GM18870 (cell line): ENCODE data around the gene RPL7A.
"Not testable (repeated sequence)": the region's sequence is repeated elsewhere in the genome, so short reads cannot be mapped to it uniquely, and the experiment has no call there.

Experiments
- ATAC-seq: cut with Tn5 transposase; IDR thresholded peaks from one replicate; pipeline ENCODE4 v1.9.1; 2021; ENCODE audit warnings: moderate library complexity; ENCODE audit not compliant: unreplicated experiment

RPL7A gene

DNA sequence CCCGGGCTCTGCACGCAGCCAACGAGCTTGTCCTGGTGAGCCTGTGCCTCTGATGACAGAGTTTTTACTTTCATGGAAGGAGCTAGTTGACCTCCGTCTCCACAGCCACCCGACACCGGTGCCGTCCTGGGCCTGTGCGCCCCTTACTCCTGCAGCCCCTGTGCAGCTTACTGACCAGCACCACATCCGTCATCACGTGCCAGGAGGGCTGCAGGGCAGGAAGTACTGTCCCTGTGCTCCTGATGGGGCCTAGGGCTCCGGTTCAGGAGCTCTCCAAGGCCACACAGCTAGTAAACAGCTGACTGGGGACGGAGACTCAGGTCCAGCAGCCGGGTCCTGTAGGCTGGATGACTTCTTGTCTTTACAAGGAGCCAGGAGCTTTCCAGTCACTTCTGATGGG, 38.3 kb downstream of the RPL7A start:
- no peak for ATAC-seq

DNA sequence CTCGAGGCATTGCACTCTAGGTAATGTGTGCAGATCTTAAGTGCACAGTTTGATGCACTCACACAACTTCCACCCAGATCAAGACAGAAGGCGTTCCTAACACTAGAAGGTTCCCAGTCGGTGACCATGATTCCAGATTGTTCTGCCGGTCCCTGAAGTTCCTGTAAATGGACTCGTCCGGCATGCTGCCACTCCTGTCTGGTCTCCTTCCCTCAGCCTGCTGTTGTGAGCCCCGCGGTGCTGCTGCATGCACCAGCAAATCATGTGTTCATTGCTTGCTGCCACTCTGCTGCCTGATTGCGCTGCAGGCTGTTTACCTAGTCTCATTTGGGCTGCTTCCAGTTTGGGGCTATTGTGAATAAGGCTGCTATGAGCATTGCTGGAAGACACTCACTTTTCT, 39.7 kb downstream of the RPL7A start:
- ATAC-seq, result no peak

DNA sequence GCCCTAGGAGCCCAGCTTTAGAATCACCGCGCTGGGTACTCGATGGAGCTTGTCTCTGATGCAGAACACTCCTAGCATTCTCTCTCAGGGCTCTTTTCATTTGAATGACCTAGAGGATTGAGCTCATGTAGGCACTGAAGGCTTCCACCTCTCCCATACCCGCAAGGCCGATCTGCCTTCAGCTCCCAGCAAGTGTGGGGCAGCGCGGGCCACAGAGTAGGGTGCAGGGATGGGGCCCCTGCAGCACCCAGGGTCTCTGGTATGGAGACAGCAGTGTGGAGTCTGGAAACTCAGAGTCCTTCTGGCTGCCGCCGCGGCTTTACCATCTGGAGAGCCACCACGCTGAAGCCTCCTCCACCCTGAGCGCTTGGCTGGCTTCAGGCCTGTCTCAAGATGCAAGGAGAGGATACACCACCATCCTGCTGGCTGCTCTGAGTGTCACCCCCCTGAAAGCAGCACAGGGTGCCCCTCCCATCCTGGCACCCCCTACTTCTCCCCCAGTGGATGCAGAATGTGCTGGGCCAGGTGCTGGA, 41.1 kb downstream of the RPL7A start:
- no peak for ATAC-seq

DNA sequence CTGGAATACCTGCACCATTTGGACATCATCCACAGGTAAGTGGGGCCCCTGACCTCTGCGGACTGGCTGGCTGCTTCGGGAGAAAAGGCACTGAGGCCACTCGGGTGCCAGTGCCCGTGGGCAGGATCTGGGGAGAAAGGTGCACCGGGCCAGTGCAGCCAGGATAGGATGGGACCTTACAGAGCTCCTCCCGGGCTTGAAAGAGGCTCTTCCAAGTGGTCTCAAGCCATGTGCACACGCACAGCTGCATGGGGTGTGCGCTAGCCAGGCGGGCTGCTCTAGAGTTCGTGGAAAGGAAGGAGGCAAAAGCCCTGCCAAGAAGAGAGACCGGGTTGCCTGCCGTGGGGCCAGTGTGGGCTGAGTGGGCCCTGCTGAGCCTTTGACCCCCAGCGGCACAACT, 41.5 kb downstream of the RPL7A start:
- no peak for ATAC-seq

DNA sequence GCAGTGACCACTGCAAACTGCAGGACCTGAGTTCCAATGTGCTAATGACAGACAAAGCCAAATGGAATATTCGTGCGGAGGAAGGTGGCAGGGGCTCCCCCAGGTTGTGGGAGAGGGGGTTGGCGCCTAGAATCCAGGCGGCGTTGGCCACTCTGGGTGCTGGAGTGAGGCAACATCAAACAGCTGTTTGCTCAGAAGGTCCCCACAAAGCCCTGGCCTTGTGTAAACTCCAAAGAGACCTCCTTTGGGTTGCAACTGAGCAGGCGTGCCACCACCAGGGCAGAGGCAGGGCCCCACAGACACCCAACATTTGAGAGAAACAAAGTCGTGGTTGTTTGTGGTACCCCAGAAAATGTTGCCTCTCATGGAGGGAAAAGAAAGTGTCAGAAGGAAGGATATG, 42.7 kb downstream of the RPL7A start:
- ATAC-seq, result no peak

DNA sequence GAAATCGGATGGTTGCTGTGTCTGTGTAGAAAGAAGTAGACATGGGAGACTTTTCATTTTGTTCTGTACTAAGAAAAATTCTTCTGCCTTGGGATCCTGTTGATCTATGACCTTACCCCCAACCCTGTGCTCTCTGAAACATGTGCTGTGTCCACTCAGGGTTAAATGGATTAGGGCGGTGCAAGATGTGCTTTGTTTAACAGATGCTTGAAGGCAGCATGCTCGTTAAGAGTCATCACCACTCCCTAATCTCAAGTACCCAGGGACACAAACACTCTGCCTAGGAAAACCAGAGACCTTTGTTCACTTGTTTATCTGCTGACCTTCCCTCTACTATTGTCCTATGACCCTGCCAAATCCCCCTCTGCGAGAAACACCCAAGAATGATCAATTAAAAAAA, 43.4 kb downstream of the RPL7A start:
- ATAC-seq, result not testable (repeated sequence)

DNA sequence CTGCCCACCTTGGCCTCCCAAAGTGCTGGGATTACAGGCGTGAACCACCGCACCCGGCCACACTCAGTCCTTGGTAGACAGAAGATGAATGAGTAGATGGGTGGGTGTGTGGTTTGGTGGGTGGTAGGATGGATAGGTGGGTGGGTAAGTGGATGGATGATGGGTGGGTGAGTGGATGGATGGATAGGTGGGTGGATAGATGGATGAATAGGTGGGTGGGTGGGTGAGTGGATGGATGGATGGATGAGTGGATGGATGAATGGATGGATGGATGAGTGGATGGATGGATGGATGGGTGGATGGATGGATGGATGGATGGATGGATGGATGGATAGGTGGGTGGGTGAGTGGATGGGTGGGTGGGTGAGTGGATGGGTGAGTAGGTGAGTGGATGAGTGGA, 44.3 kb downstream of the RPL7A start:
- not testable (repeated sequence) for ATAC-seq

DNA sequence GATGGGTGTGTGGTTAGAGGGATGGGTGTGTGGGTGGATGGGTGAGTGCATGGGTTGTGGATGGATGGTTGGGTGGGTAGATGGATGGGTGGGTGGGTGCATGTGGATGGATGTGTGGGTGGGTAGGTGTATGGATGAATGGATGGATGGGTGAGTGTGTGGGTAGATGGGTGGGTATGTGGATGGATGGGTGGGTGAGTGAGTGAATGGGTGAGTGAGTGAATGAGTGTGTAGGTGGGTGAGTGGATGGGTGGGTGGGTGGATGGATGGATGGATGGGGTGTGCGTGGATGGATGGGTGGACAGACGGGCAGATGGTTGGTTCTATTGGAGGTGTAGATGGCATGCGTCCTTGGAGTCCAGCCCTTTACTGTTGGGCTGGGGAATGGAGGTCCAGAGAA, 45.4 kb downstream of the RPL7A start:
- ATAC-seq, result no peak

DNA sequence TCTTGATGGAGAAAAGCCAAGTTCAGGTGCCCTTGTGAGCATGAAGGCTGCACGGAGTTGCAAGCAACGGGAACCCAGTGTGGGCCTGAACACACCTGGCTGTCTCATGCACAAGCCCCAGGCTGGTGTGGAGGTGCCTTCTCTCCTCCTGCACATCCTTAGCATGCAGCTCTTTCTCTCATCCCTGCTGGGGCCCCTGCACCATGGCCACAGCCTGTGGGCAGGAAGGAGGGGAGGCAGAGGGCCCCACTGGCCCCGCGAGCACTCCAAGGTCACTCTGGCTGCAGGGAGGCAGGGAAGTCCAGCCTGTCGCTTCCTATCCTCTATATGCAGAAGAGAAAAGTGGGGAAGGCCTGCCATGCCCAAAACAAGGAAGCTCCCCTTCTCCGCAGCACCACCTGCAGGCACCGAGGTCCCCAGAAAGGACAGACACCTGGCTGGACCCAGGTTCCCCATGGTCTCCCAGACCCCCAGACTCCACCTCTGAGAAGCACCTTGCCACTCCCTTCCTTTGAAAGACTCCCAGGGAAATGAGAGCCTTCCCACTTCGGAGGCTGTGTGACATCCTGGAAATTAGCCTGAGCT, 46.8 kb downstream of the RPL7A start:
- no peak for ATAC-seq

DNA sequence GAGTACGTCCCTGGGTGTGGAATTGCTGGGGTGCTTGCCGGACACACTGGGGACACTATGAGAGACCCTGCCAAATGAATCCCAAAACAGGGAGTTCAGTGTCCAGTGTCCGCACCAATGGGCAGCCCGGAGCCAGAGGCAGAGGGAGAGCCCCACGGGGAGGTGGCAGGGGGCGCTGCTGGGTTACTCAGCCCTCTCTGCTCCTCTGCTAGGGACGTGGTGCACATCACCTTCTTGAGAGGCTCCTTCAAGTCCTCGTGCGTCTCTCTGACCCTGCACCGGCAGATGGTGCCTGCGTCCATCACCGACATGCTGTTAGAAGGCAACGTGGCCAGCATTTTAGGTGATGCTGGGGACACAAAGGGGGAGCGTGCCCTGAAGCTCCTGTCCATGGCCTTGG, 48.9 kb downstream of the RPL7A start:
- ATAC-seq, result no peak

DNA sequence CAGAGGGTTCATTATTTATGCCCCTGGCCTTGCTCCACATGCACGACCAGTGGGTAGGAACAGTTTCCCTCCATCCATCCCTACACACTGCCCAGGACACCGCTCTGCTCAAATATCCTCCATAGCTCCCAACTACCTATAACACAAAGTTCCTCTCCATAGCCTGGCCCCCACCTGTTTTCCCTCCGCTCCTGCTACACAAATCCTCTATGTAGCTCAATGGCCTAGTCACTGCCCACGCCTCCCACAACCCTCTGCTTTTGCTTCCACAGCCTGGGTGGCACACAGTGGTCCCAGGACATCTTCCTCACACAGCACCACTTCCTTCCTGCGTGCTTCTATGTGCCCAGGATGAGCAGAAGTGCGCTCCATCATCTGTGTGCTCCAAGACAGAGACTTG, 49.4 kb downstream of the RPL7A start:
- ATAC-seq, result no peak

DNA sequence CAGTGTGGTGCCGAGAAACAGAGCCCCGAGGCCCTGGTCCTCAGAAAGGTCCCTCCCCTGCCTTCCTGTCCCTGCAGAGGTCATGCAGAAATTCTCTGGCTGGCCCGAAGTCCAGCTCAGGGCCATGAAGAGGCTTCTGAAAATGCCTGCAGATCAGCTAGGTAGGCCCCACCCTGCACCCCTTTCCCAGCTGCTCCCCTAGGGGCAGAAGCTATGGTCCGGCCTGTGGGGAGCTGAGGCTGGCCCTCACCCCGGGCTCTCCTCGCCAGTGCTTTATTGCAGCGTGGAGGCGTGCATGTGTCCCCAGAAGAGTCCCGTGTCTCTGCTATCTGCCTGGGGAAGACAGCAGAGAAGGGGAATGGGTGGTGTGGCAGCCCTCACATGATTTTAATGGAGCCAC, 49.9 kb downstream of the RPL7A start:
- no peak for ATAC-seq

DNA sequence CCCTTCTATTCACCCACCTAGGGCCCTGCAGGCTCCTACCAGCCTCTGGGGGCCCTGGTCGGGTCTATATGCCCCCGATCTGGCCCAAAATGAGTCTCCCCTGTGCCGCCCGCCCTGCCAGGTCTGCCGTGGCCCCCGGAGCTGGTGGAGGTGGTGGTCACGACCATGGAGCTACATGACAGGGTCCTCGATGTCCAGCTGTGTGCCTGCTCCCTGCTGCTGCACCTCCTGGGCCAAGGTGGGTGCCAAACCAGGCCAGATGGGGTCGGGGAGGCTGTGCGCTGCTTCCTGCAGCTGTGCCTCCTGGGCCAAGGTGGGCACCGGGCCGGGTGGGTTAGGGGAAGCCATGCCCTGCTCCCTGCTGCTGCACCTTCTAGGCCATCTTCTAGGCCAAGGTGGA, 52.3 kb downstream of the RPL7A start:
- ATAC-seq, result no peak
